ENCODE measurements around the gene HLA-DMB. TPM values are rescaled to one million over a fixed set of nuclear protein-coding genes. Genes with fewer than 3 reads are reported as not detected.
A peak's percentile ranks its signal among the peaks of the same experiment; 100 is the strongest.

HLA-DMB gene
- total RNA-seq (0.51 and 0.83 TPM in 2 replicates), polyA plus RNA-seq (0.28 TPM in 2 replicates), polyA minus RNA-seq (ENCODE audit: low replicate concordance) (not detected in 2 replicates)
- 0.09 and 0.15 TPM in 2 replicates for polyA plus RNA-seq (2012)

DNA sequence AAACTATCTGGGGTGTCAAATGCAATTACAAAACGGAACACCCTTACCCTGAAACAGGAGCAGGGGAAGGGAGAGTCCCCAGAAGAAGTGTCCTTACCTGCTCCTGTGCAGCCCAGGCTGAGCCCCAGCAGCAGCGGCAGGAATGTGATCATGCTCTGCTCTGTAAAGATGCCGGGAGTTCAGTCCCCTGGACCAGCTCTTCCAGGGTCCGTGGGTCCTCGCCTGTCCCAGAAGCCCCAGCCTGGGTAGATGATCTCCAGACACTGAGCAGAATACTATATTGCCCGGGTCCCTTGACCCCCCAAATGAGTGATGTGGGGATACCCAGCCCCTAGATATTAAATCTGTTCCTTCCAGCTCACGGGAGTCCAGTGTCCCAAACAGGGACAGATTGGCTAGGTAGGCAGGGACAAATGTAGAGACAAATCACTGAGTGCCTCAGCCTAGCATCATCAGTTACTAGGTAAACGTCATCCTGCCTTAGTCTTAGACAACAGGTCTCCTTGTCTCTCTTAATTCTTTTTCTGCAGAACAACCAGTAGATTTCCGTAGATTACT, at the start of gene HLA-DMB:
TSS of gene HLA-DMB (minus strand) at position 373 of the 558 bp plus-strand sequence. CDS start at position 152, 221 bp downstream.
- peak within 1 kb of the TSS in 1 of 4 experiments; percentile 40 for H3K4me3 ChIP-seq (replicated peaks in 1 of 4; ENCODE audit: control extremely low read depth in 1 of 4, insufficient read depth in 1 of 4, low read depth in 3 of 4, low read length in 4 of 4)
- no peak within 1 kb of the TSS for H2AFZ ChIP-seq (ENCODE audit: low read length)
- H3K79me2 ChIP-seq (ENCODE audit: control insufficient read depth, insufficient read depth, low read length), result no peaks in the 10 kb centered on the region

GRCh38 chr6:32989368-32989767, 48.5 kb upstream of the HLA-DMB start:
- no peak overlapping the region for H3K4me2 ChIP-seq (ENCODE audit: extremely low read depth, insufficient read depth, low read length)
- TF ChIP-seq CTCF (conservative IDR thresholded peaks at IDR 0.05 in 1 of 2, IDR thresholded peaks at IDR 0.05 in 1 of 2; ENCODE audit: low read depth in 1 of 2, low read length in 2 of 2), result no peak
- no peak for TF ChIP-seq EZH2 (IDR thresholded peaks at IDR 0.05; ENCODE audit: low read length, missing control alignments)

More for the DNA sequence above, at the start of gene HLA-DMB:
- H3K9ac ChIP-seq (ENCODE audit: insufficient read depth, low read length), result no peak within 1 kb of the TSS
- H4K20me1 ChIP-seq (ENCODE audit: control insufficient read depth, extremely low read depth, insufficient read depth, low read length), result no peaks in the 10 kb centered on the region
- peaks cover 20% of the 10 kb centered on the region for H3K27me3 ChIP-seq (ENCODE audit: control insufficient read depth, insufficient read depth, low read length)
- H3K4me1 ChIP-seq (ENCODE audit: control insufficient read depth, extremely low read depth, insufficient read depth, low read length), result peaks cover 4% of the 10 kb centered on the region
- H3K4me2 ChIP-seq (ENCODE audit: extremely low read depth, insufficient read depth, low read length), result peak within 1 kb of the TSS; percentile 0
- H3K27ac ChIP-seq (ENCODE audit: insufficient read depth, low read length), result no peak within 1 kb of the TSS
- peak; percentile 64 for DNase-seq (ENCODE audit: low read depth in 2 of 2)
- no peaks in the 10 kb centered on the region for H3K36me3 ChIP-seq (ENCODE audit: control insufficient read depth, insufficient read depth, low read length)
- H3K9me3 ChIP-seq (ENCODE audit: control insufficient read depth, insufficient read depth, low read depth, low read length), result no peaks in the 10 kb centered on the region
- TF ChIP-seq EZH2 (IDR thresholded peaks at IDR 0.05; ENCODE audit: low read length, missing control alignments) (no peak), CTCF (conservative IDR thresholded peaks at IDR 0.05 in 1 of 2, IDR thresholded peaks at IDR 0.05 in 1 of 2; ENCODE audit: low read depth in 1 of 2, low read length in 2 of 2) (no peak)

GRCh38 chr6:32984622-32985389, 44.0 kb upstream of the HLA-DMB start:
- Histone ChIP-seq H3K4me3 (replicated peaks in 1 of 4; ENCODE audit: control extremely low read depth in 1 of 4, insufficient read depth in 1 of 4, low read depth in 3 of 4, low read length in 4 of 4) (no peak overlapping the region), H2AFZ (ENCODE audit: low read length) (no peak overlapping the region), H3K27ac (ENCODE audit: insufficient read depth, low read length) (no peak overlapping the region), H3K9me3 (ENCODE audit: control insufficient read depth, insufficient read depth, low read depth, low read length) (no peaks in the 10 kb centered on the region), H4K20me1 (ENCODE audit: control insufficient read depth, extremely low read depth, insufficient read depth, low read length) (no peaks in the 10 kb centered on the region), H3K4me1 (ENCODE audit: control insufficient read depth, extremely low read depth, insufficient read depth, low read length) (no peaks in the 10 kb centered on the region), H3K9ac (ENCODE audit: insufficient read depth, low read length) (no peak overlapping the region), H3K27me3 (ENCODE audit: control insufficient read depth, insufficient read depth, low read length) (no peaks in the 10 kb centered on the region), H3K79me2 (ENCODE audit: control insufficient read depth, insufficient read depth, low read length) (peaks cover 4% of the 10 kb centered on the region), H3K4me2 (ENCODE audit: extremely low read depth, insufficient read depth, low read length) (no peak overlapping the region), H3K36me3 (ENCODE audit: control insufficient read depth, insufficient read depth, low read length) (peaks cover 10% of the 10 kb centered on the region)
- TF ChIP-seq CTCF (conservative IDR thresholded peaks at IDR 0.05 in 1 of 2, IDR thresholded peaks at IDR 0.05 in 1 of 2; ENCODE audit: low read depth in 1 of 2, low read length in 2 of 2), result peak; percentile 81 to 88
- no peak for TF ChIP-seq EZH2 (IDR thresholded peaks at IDR 0.05; ENCODE audit: low read length, missing control alignments)
- DNase-seq (ENCODE audit: low read depth in 2 of 2), result peak; percentile 77 to 85

More at GRCh38 chr6:32989368-32989767, 48.5 kb upstream of the HLA-DMB start:
- Histone ChIP-seq H3K4me1 (ENCODE audit: control insufficient read depth, extremely low read depth, insufficient read depth, low read length) (no peaks in the 10 kb centered on the region), H2AFZ (ENCODE audit: low read length) (no peak overlapping the region), H3K9me3 (ENCODE audit: control insufficient read depth, insufficient read depth, low read depth, low read length) (no peaks in the 10 kb centered on the region), H3K4me3 (replicated peaks in 1 of 4; ENCODE audit: control extremely low read depth in 1 of 4, insufficient read depth in 1 of 4, low read depth in 3 of 4, low read length in 4 of 4) (no peak overlapping the region), H3K79me2 (ENCODE audit: control insufficient read depth, insufficient read depth, low read length) (no peaks in the 10 kb centered on the region), H3K27me3 (ENCODE audit: control insufficient read depth, insufficient read depth, low read length) (no peaks in the 10 kb centered on the region), H3K9ac (ENCODE audit: insufficient read depth, low read length) (no peak overlapping the region), H3K27ac (ENCODE audit: insufficient read depth, low read length) (no peak overlapping the region), H4K20me1 (ENCODE audit: control insufficient read depth, extremely low read depth, insufficient read depth, low read length) (no peaks in the 10 kb centered on the region), H3K36me3 (ENCODE audit: control insufficient read depth, insufficient read depth, low read length) (no peaks in the 10 kb centered on the region)
- DNase-seq (ENCODE audit: low read depth in 2 of 2), result no peak

Data from fibroblast of lung (primary cell).